NCI-H226 (cell line): Measurements from ENCODE around the gene TMEM92.
"Not testable (repeated sequence)": the region's sequence is repeated elsewhere in the genome, so short reads cannot be mapped to it uniquely, and the experiment has no call there.

Experiments
- DNase-seq: peaks from one replicate; pipeline ENCODE4 v3.0.0-alpha.2; 2015

TMEM92 gene

DNA sequence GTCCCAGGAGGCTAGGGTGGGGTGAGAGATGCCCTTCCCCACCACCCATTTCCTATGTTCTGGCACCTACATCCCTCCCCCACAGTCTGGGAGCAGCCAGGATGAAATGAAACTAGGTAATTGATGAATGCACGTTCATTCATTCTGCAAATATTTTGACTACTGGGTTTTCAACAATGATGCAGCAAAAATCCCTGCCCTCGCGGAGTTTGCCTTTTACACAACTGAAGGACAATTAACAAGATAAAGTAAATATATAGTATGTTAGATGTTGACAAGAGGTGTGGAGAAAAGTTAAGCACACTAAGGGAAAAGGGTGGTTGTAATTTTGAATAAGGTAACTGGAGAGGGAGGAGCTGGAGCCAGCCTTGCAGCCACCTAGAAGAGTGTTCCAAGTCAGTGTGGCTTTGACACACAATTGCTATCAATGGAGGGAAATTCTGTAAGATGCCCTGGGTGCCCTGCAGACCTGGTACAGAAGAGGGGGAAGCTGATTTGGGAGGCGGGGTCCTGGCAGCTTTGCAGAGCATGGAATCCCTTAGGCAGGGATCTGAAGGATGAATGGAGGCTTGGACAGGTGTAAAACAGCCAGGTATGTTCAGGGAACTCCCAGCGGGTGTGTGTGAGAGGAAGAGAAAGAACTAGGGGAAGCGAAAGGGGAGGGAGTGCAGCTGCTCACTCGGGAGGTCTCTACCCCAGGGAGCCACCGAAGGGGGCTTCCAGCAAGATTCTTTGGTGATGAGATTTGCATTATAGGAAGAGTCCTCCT is 2.5 kb downstream of the TMEM92 start:
- DNase-seq = no peak

DNA sequence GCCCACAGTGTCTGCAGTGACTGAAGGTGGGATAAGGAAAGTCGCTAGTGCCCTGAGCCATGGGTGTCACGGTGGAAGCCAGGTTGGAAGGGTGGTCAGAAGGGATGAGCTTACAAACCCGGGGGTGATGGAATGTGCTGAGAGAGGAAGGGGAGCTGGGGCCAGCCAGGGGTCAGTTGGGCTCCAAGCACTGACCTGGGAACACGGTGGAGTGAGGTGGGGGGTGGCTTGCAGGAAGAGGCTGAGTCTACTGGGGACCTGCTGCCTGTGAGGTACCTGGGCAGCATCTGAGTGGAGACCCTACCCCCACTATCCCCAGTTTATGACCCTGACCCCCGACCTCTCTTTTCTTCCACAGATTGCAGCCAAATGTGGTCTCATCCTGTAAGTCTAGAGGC is 3.1 kb downstream of the TMEM92 start:
- DNase-seq = no peak

DNA sequence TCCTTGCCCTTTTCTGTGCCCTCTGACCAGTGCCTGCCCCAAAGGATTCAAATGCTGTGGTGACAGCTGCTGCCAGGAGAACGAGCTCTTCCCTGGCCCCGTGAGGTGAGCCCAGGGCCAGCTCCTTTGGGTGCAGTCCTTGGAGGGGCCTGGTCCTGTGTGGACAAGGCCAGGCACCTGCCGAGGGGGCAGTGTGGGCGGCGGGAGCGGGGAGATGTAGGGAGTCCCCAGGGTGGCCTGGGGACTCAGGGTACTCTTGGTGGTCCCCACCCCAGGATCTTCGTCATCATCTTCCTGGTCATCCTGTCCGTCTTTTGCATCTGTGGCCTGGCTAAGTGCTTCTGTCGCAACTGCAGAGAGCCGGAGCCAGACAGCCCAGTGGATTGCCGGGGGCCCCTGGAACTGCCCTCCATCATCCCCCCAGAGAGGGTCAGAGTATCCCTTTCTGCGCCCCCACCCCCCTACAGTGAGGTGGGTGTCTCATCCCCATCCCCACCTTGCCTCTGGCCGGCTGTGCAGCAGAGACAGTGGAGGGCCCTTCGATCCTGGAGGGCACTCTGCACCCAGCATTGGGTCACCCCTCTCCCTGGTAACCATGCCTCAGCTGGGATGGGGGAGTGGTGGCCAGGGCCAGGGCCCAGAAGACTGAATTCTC is 4.4 kb downstream of the TMEM92 start:
- DNase-seq = no peak

DNA sequence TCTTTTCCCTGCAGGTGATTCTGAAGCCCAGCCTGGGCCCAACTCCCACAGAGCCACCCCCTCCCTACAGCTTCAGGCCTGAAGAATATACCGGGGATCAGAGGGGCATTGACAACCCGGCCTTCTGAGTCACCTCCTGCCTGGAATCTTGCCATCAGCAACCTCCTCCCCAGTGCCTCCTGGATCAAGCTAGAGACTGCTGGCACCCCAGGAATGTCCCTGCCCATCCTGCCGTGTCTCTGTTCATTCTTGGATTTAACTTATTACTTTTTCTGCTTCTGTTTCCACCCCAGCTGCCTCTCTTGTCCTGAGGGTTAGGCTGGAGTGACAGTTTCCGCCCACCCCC is 4.9 kb downstream of the TMEM92 start:
- DNase-seq = peak; percentile 58

DNA sequence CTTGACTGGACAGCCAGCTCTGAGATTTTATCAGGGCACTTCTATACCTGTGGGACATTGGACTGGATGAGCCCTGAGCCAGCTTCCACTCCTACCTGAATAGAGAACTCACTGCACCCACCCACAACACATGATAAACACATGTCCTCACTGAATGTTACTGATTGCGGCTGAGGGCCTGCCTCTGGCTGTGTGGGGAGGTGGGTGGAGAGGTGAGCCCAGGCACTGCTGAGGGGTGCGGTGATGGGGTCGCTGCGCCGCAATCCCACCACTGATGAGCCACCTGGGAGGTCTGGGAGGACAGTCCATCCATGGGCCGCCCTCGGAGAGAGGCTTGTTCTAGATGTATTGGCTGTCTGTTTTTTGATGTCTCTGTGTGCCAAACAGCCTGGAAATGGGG is 5.4 kb downstream of the TMEM92 start:
- no peak for DNase-seq

DNA sequence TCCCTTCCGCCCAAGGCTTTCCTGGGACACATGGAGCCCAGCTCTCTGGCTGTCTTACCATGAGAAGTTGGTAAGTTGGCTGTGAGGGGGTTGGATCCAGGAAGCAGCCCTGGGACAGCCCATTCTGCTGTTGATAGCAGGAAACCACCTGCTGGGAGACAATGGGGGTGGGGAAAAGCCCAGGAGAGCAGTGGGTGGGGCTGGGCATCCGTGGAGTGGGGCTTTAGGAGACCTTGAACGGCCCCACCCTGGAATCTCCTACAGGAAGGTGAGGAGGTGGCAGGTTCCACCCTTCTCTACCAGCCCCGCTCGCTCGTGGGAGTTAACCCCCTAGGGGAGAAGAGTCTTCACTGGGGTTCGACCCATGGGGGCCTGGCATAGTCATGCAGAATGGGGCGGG is 5.8 kb downstream of the TMEM92 start:
- peak; percentile 26 for DNase-seq

DNA sequence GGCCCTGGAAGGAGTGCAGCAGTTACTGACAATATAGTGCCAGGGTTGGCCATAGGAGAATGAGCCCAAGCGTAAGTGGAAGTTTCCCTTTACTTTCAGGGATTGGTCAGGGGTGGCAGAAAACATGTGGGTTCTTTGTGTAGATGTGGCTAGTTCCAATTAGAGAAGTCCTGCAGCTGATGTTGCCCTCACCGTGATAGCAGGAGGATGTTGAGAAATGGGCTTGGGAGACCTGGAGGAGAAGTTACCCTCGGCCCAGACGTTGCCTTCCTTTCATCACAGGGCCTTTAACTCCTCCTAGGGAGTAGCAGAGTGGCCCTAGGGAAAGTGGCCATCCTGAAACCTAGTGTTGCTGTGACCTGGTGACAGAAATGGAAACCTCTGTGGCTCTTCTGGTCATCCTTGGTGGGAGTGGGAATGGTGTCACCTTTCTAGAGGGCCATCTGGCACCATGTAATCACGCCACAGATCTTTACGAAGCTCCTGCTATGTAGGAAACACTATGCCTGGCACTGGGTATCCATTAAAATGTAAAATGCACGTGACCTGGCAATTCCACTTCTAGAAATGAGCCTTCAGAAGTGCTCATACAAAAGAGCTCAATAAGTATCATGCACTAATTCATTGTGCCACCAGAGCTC is 6.7 kb downstream of the TMEM92 start:
- no peak for DNase-seq

DNA sequence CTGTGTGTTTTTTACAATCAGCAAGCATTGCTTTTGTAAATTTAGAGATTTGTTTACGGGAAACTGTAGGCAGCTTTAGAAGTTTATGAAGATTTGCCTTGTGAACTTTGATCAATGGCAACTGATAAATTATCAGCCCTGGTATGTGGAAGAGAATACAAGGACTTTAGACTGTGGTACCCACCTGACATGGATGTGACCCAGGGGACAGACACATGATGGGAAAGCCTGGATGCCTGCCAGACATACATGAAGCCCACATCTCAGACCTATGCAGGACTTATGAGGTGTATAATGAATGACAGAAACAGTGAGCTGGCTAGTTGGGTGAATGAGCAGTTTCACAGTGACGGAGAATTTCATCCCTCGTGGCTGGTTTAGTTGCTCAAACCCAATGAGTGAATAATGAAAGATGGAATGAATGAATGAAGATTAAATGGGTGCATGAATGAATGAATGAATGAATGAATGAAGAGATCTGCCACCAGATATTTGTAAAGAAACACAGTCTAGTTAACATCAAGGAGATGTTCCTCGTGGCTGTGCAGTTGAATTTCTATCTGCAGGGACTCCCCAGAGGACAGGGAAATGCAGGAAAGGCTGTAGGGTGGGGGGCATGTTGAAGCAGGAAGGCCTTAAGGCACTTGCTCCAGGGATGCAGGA is 7.6 kb downstream of the TMEM92 start:
- no peak for DNase-seq

DNA sequence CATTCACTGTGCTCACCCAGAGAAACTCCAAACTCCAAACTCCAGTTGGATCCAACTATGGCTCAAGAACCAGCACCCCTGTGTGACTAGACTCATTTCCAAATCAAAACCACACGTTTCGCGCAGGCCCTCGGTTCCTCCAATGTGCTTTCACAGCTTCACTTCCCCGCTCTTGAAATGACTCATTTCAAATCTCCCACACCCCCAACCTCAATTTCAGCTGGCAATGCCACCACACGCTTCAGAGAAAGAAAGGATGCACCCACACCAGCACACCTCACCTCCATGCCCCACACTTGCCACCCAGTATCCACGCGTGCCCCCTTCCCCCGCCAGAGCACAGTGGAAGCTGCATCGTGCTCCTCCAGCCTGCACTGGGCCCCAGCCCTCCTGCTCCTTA is 9.0 kb downstream of the TMEM92 start:
- no peak for DNase-seq

DNA sequence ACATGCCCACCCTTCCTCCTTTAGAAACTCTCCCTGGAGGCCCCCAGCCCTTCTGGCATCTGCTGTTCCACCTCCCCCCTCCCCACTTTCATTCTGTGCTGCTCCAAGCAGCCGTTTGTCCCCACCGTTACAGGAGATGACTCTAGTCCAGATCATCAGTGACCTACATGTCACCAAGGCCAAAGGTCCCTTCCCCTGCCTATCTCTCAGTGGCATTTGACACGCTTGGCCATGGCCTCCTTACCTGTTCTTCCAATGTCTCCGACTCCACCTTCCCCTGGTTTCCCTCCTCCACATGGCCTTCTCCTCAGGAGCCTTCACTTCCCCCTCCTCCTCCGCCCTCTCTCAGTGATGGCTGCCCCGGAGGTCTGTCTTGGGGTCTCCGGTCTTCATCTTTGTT is 9.4 kb downstream of the TMEM92 start:
- DNase-seq = no peak

DNA sequence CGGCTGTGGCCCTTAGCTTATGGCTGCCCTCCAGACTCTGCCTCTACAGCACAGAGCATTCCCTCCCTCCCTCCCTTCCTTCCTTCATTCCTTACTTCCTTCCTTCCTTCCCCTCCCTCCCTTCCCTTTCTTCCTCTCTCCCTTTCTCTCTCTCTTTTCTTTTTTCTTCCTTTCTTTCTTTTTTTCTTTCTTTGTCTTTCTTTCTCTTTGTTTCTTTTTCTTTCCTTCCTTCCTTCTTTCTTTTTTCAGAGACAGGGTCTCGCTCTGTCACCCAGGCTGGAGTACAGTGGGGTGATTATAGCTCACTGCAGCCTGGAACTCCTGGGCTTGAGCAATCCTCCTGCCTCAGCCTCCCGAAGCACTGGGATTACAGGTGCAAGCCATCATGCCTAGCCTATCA is 11.7 kb downstream of the TMEM92 start:
- no peak for DNase-seq

DNA sequence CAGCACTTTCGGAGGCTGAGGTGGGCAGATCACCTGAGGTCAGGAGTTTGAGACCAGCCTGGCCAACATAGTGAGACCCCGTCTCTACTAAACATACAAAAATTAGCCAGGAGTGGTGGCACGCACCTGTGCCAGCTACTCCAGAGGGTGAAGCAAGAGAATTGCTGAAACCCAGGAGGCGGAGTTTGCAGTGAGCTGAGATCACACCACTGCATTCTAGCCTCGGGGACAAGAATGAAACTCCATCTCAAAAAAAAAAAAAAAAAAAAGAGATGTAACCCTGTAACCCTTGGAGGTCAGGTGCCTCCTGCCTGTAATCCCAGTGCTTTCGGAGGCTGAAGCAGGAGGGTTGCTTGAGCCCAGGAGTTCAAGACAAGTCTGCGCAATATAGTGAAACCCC is 13.0 kb downstream of the TMEM92 start:
- DNase-seq = not testable (repeated sequence)

DNA sequence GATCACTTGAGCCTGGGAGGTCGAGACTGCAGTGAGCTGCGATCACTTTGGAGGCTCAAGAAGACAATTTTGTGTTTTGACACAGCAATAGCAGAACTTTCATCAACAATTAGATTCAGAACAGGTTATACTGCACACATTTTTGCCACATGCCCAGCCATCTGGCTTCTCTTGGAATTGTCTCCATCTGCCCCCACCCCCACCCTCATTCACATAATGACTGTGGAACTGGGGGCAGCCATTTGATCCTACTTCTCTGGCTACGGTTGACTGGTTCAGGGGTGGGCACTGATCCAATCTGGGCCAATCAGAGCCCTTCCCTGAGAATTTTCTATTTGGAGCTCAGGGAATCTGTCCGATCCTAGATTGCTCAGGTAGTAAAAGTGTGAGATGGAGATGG is 14.0 kb downstream of the TMEM92 start:
- DNase-seq = no peak

DNA sequence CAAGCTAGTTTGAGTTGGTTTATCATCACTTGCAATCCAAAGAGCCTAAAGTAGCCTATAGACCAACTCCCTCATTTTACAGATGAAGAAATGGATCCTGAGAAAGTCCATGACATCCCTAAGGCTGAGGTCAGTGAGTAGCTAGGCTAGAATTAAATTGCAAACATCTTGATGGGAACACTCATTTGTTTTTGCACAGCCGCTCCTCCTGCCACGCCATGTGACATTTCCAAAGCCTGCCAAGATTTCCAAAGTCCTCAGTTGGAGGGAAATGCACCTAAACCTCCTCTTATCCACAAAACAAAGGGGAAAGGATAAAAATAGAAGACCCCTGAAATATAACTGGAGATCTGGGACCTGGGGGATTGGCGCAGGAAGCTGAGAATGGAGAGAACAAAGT is 15.0 kb downstream of the TMEM92 start:
- DNase-seq = no peak

DNA sequence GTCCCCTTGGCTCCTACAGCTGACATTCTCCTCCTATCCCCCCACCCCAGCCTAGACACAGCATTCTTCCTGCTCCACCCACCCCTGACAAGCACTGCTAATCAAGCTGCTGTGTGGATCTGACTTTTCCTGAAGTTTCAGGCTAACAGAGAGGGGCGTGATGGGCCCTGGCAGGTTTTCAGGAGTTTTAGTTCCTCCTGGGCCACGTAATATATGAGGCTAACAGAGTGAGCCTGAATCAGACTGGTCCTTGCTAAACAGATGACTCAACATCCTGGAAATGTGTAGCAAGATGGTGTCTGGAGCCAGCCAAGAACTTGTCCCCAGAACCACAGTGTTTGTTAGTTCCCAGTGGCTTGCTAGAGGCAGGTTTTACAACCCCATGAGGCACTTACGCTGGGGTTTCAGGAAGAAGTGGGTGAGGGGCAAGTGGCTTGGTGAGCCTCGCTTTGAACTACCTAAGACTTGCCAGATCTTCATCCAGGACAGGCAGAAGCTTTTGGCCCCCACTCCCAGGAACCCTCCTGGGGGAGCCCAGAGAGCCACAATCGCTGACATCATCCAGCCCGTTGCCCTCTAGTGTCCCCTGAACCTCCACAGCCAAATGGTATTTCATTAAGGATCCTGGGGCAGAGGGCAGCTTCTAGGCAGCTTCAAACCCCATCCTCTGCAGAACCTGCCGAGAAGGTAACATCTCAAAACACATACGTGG is 15.9 kb downstream of the TMEM92 start:
- DNase-seq = peak; percentile 87

DNA sequence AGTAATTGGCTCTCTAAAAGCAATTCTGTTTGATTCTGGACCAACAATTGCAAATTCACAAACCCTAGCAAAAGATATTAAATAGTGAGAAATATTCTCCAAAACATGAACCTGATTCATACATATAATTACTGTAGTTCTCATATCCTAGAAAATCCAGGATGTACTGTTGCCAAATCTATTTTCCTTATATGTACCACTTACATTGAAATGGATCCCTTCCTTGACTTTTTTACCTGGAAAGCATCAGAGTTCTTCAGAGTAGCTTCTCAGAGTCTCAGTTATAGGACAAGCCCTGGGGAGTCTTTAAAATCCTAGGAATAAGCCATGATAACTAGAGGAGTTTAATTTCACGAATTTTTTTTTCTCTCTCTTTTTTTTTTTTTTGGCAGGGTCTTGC is 16.7 kb downstream of the TMEM92 start:
- DNase-seq = no peak

DNA sequence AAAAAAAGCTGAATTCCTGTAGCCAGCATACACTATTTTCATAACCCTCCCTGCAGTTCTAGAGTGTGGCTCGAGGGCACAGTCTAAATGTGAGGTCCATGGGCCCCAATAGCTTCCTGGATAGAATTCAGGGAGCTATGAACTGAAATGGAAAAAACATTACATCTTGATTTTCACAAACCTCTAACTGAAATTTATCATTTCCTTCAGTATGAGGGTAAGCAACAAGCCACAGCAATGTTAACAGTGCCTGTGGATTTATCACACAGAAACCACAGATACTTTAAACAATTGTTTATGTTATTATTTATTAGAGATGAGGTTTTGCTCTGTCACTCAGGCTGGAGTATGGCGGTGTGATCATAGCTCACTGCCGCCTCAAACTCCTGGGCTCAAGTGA is 18.2 kb downstream of the TMEM92 start:
- DNase-seq = no peak

DNA sequence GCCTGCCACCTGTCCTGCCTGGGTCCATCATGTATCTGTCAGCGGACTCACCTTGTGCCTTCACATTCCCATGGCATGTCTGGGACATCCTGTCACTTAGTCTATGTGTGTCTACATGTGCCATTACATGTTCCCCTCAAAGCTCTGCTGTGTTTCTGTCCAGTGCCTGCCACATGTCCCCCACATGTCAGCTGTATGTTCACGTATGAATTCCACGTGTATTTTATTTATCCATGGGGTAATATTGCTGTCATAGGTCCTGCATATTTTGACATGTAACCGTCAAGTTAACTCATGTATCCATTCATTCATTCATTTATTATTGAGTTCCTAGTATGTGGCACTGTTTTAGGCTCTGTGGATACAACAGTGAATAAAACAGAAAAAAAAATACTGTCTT is 20.8 kb downstream of the TMEM92 start:
- no peak for DNase-seq

DNA sequence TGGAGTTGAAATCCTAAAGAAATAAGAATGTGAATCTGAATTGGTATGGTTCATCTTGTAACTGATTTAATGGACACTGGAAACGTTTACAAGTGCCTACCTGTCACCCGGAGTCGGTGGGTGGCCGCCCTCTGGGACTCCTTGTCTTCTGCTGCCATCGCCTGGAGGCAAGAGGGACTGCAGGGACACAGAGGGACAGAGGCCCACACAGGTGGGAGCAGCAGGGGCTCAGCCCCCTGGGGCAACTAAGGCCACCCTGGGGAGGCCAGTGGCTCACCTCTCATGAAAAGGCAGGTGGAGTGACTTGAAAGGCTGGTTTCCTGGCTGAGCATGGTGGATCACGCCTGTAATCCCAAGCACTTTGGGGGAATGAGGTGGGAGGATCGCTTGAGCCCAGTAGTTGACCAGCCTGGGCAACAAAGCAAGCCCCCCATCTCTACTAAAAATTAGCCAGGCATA is 23.2 kb downstream of the TMEM92 start:
- DNase-seq = no peak

DNA sequence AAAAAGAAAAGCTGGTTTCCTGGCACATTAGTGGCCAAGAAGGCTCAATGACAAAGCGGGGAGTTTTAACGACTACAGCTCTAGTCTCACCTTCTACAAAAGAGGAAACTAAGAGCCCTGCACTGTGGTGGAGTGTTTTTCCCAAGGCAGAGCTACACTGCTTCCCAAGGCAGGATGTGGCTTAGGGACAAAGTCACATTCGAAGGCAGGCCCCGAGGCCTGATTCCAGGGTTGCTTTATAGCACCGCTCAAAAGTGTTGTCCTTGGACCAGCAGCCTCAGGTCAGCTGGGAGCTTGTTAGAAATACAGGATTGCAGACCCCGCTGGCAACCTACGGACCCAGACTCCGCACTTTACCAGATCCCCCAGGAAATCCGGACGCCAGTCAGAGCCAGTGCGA is 23.8 kb downstream of the TMEM92 start:
- DNase-seq = no peak

DNA sequence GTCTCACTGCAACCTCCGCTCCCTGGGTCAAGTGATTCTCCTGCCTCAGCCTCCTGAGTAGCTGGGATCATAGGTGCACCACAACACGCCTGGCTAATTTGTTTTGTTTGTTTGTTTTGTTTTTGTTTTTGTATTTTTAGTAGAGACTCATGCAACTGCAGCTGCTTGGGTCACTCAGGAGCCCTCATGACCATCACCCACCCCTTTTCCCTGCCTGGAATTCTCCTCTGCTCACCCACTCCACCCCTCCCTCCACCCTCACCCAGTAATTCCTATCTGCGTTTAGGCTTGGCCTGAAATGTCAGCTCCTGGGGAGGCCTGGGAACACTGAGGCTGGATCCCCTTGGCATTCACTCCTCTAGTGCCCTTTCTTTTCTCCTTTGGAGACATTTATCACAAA is 25.5 kb downstream of the TMEM92 start:
- no peak for DNase-seq

DNA sequence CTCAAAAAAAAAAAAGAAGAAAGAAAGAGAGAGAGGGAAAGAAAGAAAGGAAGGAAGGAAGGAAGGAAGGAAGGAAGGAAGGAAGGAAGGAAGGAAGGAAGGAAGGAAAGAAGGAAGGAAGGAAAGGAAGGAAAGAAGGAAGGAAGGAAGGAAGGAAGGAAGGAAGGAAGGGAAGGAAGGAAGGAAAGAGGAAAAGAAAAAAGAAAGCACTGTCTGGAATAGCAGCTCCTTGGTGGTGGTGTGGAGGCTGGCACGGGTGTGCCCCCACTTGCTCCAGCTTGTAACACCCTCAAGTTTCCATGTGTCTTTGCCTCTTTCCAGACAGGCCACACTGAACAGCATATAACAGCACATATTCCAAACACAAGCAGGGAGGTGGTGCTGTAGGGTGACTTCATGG is 26.6 kb downstream of the TMEM92 start:
- not testable (repeated sequence) for DNase-seq

DNA sequence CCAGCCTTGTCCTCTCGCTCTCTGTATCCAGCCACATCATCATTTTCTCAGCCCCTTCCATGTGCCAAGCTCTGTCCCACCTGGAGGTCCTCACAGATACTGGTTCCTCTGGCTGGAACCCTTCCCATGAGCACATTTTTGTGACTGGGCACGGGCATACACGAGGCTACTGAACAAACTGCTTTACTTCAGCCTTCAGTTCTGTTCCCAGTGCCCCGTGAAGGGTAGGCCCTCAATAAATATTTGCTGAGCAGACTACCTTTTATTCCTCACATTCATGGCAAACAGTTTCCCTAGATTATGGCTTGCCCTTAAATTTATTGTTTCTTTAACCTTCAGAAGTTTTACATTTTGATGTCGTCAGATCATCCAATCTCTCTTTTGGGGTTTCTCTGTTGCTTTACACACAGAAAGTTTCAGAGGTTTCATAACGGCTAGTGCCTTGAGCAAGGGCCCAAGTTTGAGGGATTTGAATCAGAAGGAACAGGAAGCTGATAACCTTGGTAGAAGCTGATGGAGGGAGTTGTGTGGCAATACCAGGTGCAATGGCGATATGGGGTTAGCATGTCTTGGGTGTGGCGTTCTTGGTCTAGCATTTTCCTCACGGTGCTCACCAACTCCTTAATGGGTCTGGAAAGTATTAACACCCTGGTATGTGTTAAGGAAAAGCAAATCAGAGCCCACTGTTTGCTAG is 27.8 kb downstream of the TMEM92 start:
- no peak for DNase-seq
